Bone marrow (tissue), 2 donors: ENCODE results near the gene CTIF.

Experiments used
- DNase-seq, 2 donors: peaks; one replicate each; lab custom pipeline; 2025; lab: John Stamatoyannopoulos, UW

CTIF gene

DNA sequence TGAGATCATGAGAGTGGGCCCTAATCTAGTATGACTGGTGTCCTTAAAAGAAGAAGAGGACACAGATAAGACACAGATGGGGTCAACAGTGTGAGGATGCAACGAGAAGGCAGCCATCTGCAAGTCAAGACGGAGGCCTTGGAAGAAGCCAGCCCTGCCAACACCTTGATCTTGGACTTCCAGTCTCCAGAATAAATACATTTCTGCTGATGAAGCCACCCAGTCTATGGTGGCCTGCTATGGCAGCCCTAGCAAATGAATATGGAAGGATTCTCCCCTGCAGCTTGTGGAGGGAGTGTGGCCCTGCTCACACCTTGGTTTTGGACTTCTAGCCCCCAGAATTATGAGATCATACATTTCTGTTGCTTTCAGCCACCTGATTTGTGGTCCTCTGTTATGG lies 12.3 kb downstream of the CTIF start:
- DNase-seq: no peak

DNA sequence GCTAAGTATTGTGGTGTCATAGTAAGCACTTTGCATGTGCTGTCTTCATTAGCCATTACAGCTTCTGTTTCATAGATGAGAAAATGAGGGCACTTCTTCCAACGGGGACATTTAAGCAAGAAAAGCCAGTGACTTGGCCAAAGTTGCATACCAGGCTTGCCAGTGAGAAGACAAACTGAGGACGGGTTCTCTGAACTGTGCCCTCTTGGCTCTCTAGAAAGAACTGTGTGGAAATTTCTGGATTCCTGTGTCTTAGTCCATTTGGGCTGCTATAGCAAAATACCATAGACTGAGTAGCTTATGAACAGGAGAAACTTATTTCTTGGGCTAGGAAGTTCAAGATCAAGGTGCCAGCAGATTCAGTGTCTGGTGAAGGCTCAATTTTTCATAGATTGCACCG lies 13.3 kb downstream of the CTIF start:
- no peak for DNase-seq

DNA sequence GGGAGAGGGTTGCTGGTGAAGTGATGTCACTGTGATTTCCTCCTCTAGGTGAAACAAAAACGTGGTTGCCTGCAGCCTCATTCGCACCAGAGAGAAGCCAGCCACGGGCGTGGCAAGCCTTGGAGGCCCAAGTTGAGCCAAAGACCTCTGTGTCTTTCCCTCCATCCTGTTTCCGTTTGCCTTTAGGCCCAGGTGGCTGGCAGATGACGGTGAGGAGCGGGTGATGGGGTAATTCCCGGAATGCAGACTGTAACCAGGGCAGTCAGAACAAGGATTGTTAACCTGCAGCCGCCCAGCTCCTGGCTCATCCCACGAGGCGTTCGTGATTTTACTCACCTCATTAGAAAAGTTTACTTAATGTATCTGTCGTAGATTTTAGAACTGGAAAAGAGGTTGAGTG lies 14.4 kb downstream of the CTIF start:
- DNase-seq: no peak

DNA sequence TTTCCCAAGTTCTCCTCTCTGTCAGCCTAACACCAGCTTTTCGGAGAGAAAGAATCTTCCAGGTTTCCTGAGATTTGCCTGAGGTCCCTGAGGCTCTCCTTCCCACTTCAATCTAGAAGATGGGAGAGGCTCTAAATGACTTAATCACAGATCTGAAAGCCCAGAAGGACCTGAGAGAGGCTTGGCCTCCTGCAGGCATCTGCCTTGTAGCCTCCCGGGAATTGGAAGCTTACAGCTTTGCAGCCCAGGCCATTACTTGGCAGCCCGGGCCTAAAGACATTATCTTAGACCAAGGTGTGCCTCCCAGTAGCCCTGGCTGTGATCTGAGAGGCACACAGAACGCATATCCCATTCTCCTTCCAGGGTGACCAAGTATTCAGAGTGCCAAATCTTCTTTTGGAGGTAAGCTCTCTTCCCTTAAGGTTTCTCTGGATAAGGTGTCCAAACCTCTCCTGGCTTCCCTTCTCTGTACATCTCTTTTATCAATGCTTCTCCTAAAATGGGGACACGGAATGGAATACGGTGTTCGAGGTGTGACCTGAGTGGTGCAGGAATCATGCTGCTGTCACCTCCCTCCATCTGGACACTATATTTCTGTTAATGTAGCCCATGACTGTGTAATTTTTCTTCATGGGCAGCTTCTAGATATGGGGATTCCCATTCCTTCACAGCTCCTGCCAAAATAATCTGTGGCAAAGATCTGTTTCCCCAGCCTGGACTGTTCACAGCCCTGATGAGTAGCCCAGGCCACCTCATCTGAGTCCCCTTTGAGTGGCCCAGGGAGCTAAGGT lies 16.0 kb downstream of the CTIF start:
- DNase-seq: no peak

DNA sequence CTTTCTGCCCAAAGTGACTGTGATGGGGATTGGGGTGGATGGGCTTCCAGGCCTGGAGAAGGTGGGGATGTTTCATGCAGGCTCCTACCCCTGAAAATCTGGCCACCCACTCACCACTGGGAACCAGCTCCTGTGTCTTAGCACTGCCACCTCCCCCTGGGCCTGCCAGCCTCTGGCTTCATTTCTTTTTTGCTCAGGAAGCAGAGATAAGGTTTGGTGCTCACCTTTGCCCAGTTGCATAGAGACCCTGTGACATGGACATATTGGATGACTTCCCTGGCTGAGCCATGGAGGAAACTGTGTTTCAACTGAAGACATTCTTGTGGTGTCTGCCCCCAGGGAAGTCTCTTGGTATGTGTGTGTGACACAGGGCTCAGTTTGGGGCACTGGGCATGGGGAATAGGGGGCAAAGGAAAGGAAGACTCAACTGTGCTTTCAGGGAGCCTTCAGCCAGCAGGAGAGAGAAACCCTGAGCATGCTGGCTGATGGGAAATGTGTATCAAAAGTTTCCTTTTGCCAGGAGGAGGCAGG lies 16.7 kb downstream of the CTIF start:
- no peak for DNase-seq

DNA sequence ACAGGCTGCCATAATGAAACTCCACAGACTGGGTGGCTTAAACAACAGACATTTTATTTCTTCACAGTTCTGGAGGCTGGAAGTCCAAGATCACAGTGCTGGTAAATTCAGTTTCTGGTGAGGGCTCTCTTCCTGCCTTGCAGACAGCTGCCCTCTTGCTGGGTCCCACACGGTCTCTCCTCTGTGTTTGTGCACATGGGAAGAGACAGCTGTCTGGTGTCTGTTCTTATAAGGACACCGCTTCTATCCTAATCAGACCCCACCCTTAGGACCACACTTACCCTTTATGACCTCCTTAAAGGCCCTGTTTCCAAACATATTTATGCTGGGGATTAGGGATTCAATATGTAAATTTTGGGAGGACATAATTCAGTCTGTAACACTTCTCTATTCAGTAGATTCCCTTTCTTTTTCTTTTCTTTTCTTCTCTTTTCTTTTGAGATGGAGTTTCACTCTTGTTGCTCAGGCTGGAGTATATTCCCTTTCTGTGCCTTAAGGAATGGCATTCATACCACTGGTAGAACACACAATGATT lies 18.9 kb downstream of the CTIF start:
- no peak for DNase-seq

DNA sequence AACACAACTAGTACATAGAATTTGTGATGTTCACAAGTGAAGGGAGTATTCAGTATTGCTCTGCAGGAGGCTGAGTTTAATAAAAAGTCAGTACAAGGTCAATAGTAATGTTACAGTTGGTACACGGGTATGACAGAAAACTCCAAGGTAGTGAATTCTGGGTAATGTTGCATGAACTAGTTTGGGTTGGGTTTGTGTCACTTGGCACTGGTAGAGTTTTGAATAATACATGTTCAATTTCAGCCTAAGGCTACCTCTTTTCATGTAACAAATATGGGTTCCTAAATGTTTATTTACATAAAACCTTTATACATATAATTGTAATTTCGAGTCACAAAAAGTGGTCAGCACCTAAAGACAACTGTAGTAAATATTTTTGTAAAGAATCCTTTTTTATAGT lies 19.4 kb downstream of the CTIF start:
- DNase-seq: no peak

DNA sequence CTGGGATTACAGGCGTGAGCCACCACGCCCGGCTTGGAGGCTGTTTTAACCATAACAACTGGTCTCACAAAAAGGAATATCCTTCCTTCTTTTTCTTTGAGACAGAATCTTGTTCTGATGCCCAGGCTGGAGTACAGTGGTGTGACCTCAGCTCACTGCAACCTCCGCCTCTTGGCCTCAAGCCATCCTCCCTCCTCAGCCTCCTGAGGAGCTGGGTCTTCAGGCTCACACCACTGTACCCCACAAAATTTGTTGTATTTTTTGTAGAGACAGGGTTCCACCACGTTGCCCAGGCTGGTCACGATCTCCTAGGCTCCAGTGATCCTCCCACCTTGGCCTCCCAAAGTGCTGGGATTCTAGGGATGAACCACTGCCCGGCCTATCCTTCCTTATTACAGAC lies 21.7 kb downstream of the CTIF start:
- no peak for DNase-seq

DNA sequence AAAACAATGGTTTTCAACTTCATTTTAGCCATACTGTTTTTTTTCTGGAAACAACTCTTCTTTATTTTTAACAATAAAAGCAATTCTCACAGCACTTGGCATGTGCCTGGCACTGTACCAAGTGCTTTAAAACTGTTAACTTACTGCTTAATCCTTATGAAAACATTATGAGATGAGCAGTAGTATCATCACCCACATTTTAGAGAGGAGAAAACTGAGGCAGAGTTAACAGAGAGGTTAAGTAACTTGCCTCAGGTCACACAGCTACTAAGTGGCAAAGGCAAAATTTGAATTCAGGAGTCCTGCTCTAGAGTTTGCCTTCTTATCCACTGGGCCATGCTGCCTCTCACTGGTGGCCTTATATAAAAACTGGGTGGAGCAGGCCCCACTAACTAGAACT lies 23.2 kb downstream of the CTIF start:
- DNase-seq: no peak

DNA sequence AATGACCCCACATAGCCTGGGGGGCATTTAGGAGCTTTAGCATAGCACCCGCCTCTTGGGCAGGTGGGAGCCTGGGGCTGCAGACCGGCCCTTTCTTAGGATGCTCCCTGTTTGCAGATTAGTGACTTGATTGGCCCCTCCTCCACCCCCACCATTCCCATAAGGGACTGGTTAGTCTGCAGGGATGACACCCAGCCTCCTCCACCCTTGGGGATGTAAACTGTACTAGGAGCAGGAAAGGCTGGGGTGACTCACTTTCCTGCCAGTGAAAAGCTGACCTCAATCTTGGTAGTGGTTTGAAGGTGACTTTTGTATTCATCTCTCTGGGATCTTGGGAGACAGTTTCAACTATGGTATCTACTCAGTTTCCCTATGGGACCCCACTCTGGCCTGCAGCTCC lies 24.2 kb downstream of the CTIF start:
- DNase-seq: no peak

DNA sequence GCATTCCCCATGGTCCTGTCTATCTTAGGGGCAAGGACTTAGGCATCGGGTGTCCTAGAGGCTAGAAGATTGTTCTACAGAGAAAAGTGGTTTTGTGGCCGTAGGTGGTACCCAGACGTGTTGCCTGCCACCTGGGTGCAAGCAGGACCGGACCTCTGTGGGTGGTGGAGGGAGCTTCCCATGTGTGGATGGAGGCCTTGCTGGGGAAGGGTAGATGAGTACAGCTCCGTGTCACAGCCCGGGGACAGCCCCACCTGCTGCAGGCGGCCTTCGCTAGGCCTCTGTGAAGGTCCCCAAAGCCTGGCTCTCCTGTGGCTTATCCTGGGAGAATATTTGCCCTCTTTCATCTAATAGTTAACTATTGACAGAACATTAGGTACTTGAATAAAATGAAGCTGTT lies 25.3 kb downstream of the CTIF start:
- DNase-seq: no peak

DNA sequence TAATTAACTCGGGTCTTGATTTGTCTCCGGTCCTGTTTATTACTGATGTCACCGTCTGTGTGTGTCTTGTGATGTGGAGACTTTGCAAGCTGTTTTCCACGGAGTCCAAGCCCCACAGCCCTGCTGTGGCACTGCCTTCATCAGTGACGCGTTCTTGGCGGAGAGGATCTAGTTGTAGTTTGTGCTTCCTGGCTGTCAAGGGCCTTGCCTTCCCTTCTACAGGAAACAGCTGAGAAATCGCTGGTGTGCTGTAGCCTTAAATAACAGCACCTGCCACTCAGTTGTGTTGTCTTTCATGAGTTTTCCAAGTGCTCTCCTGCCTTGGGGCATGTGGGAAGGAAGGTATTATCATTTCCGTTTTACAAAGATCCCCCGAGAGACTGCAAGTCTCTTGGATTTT lies 26.3 kb downstream of the CTIF start:
- no peak for DNase-seq

DNA sequence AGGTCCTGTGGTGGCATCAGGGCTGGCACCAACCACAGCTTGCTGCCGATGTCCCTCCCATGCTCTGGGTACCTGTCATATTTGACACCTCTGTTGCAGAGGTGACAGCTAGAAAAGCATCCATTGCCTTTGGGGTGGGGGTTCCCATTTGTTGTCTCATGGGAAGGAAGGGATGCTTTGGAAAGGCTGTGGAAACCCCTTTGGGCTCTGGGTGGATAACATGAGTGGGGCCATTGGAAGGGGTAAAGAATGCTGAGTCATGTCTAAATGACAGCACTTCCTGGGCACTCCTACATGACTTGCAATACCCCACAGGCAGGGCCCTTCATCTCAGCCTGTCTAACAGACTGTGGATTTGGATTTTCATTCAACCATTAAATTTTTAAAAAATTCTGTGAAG lies 27.8 kb downstream of the CTIF start:
- no peak for DNase-seq

DNA sequence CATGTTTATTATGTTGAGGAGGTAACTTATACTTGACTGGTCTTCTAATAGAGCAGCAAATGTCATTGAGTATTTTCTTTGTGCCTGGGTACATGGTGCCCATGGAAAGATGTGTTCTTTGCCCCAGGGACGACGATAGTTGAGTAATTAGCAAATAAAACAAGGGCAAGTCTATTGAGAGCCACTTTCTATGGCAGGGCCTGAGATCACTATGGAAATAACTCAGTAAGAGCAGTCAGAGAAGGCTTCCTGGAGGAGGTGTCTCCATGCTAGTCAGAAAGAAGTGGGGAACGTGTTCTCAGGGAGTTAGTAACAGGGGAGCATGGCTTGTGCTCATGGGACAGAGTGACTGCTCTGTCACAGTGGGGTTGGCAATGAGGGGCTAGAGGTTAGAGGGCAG lies 28.6 kb downstream of the CTIF start:
- no peak for DNase-seq

DNA sequence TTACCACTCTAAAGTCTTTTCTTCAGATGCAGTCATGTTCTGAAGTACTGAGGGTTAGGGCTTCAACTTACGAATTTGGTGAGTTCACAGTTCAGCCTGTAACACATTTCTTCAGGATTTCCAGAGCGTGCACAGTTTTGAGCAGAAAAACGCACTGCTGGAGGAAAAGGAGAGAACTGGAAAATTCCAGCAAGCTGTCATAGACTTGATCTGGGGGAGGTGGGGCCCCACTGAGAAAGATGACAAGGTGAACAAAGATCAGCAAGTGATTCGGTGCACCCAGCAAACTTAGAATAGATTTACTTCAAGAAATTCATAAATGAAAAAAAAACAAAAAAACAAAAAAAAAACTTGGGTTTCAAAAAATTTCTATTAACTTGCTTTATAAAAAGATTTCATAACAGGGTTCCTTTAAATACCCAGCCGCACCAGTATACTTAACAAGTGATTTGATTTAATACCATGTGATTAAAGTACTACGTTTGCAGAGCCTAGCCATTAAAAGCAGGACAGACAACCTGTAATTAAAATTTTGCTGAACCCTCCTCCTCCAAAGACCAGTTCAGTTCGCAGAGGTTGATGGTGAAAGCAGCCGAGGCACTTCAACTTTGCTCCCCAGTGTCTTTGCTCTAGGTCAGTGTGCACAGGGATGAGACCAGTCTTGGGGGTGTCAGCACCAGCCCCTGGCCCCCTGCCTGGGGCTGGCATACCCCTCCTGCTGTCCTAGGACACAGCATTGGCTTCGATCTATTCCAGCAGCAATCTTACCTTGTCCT lies 30.5 kb downstream of the CTIF start:
- no peak for DNase-seq

DNA sequence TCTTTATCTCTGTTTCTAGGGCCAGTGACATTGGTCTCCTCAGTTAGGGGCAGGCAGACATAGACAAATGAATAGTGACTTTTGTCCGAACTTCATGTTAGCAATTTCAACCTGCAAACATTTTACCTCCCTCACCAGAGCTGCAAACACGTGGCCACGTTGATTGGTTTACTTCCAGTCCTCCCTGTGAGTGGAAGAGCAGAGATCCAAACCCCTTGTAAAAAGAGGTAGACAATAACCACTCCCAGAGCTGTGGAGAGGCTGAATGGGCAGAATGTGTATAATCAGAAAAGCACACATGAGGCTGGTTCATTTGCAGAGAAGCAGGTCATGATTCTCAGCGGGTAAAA lies 31.1 kb downstream of the CTIF start:
- no peak for DNase-seq

DNA sequence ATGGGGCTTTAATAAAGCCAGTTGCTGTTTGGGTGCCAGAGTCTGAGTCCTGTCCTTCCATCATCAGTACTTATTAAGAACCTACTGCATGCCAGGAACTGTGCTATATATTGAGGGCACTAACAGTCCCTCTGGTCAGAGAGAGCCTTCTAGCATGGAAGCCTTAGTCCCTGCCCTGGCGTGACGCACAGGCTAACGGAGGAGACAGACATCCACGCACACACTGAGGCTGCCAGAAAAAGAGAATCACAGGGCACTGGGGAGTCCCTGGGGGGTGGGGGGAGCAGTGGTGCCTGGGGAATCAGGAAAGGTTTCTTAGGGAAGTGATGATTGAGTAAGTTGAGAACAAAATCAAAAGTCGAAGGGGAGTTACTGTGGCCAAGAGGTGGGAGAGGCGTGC lies 31.5 kb downstream of the CTIF start:
- DNase-seq: no peak

DNA sequence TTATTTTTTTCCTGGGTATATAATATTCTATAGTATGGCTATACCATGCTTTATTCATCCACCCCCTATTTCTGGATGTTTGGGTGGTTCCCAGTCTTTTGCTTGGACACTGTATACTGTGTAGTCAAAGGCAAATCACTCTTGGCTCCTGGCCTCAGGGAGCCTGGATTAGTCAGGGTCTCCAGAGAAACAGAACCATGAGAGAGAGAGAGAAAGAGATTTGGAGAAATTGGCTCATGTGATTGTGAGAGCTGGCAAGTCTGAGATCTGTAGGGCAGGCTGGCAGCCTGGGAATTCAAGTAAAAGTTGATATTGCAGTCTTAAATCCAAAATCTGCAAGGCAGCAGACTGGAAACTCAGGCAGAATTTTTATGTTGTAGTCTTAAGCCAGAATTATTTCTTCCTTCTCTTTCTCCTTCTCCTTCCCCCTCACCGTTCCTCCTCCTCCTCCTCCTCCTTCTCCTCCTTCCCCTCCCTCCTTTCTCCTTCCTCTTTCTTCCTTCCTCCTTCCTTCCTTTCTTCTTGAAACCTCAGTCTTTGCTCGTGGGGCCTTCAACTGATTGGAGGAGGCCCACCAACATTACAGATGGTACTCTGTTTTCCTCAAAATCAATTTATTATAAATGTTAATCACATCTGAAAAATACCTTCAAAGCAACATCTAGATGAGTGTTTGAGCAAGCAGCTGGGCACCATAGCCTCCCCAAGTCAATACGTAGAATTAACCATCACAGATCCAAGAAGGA lies 33.0 kb downstream of the CTIF start:
- DNase-seq: no peak

DNA sequence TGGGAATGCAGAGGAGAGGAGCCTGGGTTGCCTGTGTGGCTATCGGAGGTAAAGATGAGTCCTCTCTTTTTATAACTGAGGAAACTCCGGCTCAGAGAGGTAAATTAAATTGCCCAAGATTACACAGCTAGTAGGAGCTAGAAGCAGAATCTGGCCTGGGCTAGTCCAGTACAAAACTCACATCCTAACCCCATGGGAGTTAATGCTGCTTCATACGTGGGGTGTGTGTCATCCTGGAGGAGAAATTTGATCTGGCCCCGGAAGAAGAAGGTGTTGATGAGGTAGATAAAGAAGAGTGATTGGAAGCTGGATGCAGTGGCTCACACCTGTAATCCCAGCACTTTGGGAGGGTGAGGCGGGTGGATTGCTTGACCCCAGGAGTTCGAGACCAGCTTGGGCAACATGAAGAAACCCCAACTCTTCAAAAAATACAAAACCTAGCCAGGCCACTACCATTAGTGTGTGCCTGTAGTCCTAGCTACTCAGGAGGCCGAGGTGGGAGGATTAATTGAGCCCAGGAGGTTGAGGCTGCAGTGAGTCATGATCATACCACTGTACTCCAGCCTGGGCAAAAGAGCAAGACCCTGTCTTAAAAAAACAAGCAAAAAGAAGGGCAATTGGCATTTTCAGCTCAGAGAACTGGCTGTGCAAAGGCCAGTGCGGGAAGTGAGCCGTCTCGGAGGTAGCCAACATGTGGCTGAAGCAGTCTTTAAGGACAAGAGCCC lies 33.7 kb downstream of the CTIF start:
- DNase-seq: no peak

DNA sequence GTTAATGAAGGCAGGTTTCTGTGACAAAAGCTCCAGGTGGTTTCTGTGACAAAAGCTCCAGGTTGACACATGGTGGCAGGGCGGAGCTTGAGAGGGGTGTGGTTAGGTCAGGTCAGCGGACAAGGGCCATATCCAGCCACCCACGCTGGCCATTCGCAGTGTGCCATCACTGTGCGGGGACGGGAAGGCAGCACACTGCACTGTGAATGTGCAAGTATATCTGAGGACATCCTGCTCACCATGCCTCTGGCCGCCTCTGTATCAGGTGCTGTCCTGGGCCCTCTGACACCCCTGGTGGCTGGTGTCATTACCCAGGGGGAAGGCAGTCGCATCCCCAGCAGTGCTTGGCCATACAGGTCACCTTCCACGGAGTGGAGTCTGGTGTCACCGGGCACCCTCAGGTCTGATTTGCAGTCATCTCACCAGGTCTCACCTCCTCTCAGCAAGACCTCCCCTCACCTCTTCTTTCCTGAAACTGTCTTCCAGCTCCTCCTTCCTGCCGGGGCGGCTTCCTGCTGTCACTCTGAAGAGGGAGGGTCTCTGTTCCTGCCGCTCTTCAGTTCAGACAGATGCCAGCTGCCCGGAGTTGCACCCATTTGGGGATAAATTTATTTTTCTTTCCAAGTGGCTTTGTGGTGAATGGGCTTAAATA lies 34.9 kb downstream of the CTIF start:
- no peak for DNase-seq

DNA sequence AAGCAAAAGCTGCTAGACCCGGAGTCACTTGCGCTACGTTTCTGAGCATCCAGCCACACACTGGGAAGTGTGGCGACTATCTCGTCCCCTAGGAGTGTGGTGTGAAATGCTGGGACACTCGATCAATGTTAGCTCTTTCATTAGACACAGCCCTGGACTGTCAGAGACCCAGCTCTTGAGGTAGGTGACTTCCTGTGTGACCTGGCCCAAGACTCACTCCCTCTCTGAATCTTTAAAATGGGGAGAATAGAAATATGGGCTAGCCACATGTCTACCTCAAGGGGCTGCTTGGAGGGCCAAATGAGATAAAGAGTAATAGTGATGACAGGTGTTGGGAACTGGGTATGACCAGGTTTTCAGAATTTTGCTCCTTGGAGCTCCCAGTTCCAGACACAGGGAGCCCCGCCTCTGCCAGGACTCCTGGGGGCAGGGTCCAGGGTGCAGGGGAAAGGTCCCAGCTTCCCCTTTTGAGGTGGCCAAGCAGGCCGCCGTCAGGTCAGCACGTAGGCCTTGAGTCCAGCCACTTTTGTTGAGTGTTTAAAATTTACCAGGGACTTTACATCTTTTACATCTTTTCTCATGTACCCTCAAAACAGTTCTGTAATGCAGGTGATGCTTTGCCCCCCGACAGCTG lies 36.0 kb downstream of the CTIF start:
- no peak for DNase-seq
